Tibial nerve (tissue), 4 donors: Measurements from ENCODE around the gene USP25.

Source experiments
- EP300 ChIP-seq, 2 donors: sonication (generic); formaldehyde crosslinking; IDR thresholded peaks; one replicate each; pipeline ENCODE4 v1.6.1; 2017; ENCODE audit warnings: antibody characterized with exemption in 2 of 2, mild to moderate bottlenecking in 1 of 2
- POLR2A ChIP-seq, 2 donors: fragments of 450-650 bp; IDR thresholded peaks; one replicate each; pipeline ENCODE4 v1.6.1; 2017; ENCODE audit warnings: antibody characterized with exemption in 2 of 2, mild to moderate bottlenecking in 2 of 2, moderate library complexity in 2 of 2
- TF ChIP-seq, protein P1 (sequence below), 5 experiments: fragments of 200-600 bp in 3 of 5; fragments of 450-650 bp in 2 of 5; sonication (generic) in 3 of 5; IDR thresholded peaks; one replicate each; pipeline ENCODE4 v1.5.1; 2016 to 2019; ENCODE audit warnings: antibody characterized with exemption in 5 of 5, mild to moderate bottlenecking in 3 of 5, moderate library complexity in 2 of 5

DNA sequence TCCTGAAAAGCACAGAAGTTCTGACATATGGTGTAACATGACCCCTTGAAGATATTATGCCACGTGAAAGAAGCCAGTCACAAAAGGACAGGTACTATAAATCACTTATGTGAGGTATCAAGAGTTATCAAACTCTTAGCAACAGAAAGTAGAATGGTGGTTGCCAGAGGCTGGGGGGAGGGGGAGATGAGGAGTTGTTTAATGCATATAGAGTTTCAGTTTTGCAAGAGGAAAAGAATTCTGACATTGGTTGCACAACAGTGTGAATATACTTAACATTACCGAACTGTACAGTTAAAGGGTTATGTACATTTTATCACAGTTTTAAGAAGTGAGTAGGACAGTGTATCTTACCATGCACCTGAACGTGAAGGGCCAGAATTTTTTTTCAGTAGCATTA, 80.0 kb downstream of the USP25 start:
- TF ChIP-seq, protein P1, sequence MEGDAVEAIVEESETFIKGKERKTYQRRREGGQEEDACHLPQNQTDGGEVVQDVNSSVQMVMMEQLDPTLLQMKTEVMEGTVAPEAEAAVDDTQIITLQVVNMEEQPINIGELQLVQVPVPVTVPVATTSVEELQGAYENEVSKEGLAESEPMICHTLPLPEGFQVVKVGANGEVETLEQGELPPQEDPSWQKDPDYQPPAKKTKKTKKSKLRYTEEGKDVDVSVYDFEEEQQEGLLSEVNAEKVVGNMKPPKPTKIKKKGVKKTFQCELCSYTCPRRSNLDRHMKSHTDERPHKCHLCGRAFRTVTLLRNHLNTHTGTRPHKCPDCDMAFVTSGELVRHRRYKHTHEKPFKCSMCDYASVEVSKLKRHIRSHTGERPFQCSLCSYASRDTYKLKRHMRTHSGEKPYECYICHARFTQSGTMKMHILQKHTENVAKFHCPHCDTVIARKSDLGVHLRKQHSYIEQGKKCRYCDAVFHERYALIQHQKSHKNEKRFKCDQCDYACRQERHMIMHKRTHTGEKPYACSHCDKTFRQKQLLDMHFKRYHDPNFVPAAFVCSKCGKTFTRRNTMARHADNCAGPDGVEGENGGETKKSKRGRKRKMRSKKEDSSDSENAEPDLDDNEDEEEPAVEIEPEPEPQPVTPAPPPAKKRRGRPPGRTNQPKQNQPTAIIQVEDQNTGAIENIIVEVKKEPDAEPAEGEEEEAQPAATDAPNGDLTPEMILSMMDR (IDR thresholded peaks at IDR 0.05): no peak
- no peak for TF ChIP-seq POLR2A (IDR thresholded peaks at IDR 0.05)
- TF ChIP-seq EP300 (IDR thresholded peaks at IDR 0.05): no peak
